ENCODE results near the gene RASA3.
"Not testable (repeated sequence)": the region's sequence is repeated elsewhere in the genome, so short reads cannot be mapped to it uniquely, and the experiment has no call there.

Gene RASA3

DNA sequence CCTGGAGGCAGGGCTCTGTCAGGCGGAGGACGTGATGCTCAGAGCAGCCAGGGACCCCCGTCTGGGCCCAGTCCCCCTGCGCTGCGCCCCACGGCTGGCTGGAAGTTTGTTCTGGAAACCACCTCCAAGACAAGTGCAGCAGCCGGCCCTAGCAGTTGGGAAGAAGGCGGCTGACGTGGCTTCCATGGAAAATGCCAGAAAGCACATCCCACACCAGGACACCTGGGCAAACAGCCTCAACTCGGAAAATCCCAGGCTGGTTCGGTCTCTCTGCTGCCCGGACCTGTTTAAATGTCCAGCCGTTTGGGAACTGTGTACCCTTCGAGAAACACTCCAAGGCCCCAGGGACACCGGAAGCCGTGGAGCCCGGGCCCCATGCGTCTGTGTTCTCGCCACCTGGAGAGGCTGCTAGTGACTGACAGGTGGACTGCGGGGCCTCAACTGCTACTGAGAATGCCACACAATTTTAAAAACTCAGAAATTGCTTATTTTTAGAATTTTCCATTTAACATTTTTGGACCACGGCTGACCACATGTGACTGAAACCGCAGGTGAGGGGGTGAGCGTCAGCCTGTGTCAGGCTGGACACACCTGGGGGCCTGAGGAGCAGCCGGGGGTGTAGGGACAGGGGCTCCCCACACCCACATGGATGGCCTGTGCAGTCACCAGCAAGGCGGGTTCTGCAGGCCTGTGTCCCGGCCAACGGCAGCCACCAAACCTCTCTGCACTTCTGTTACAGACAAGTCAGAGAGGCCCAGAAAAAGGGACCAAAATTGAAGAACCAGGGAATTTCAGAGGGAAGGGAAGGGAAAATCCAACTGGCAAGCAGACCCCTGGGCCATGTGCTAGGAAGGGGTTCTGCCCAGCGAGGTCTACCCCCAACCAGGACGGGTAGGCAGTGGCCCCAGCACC is 31.7 kb downstream of the RASA3 start:
- no peak for DNase-seq (ENCODE audit: low read depth)

DNA sequence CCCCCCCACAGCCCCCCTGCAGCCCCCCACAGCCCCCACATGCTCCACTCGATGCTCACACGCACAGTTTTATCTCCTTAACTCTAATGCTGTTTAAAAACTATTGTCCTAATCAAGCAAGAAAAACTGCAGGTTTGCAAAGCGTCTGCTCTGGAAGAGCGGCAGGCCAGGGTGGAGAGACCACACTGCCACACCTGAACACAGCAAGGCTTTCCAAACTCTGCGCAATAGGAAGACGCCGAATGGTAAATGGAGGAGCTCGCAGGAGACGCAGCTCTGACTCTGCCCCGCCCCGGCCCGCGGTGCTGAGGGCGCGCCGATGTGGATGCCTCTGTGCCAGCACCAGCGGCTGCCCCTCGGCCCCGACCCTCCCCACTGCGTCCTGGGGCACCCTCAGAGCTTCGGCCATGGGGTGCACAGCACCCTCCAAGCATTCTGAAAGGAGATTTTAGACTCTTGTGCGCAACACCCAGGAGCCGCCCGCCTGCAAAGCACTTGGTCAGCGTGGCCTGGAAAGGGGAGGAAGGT is 32.4 kb downstream of the RASA3 start:
- DNase-seq (ENCODE audit: low read depth): no peak

DNA sequence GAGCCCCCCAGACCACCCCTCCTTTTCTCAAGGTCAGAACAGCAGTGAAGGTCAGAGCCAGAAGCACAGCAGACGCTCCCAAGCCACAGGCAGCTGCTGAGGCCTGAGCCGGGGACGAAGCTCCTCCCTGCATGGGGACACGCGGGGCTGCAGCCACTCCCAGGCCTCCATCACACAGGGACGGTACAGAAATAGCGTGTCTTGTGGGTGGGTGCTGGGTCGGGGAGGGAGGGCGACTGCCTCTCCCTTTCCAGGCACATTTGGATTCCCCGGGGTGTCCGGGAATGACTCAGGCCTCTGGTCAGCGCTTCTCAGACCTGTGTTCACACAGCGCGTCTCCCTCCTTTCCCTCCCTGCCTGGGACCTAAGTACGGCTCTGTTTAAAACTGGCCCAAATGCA is 33.2 kb downstream of the RASA3 start:
- DNase-seq (ENCODE audit: low read depth): no peak

GRCh38 chr13:114098689-114099056 is 33.8 kb downstream of the RASA3 start:
- not testable (repeated sequence) for DNase-seq (ENCODE audit: low read depth)

GRCh38 chr13:114097893-114098688 is 34.3 kb downstream of the RASA3 start:
- DNase-seq (ENCODE audit: low read depth): no peak

GRCh38 chr13:114097212-114097892 is 35.1 kb downstream of the RASA3 start:
- no peak for DNase-seq (ENCODE audit: low read depth)

- no peak for DNase-seq (ENCODE audit: low read depth)
Measured at GRCh38 chr13:114096811-114097211, 35.6 kb downstream of the RASA3 start.

- no peak for DNase-seq (ENCODE audit: low read depth)
Measured at GRCh38 chr13:114096031-114096485, 36.4 kb downstream of the RASA3 start.

DNA sequence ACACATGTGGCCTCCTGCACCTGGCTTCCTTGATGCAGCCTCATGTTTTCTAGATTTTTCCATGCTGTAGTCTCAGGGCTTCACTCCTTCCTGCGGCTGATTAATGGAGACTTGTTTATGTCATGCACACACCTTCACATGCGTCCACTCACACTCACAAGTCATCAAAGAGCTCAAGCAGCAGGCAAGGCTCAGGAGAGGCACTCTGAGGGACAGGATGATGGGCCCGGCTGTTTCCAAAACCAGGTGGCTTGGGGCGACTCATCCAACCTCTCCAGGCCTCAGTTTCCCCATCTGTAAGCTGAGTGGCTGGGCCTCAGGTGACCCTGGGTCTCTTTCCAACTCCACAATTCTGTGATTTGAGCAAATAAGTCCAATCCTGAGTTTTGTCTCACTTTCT is 36.9 kb downstream of the RASA3 start:
- no peak for DNase-seq (ENCODE audit: low read depth)

DNA sequence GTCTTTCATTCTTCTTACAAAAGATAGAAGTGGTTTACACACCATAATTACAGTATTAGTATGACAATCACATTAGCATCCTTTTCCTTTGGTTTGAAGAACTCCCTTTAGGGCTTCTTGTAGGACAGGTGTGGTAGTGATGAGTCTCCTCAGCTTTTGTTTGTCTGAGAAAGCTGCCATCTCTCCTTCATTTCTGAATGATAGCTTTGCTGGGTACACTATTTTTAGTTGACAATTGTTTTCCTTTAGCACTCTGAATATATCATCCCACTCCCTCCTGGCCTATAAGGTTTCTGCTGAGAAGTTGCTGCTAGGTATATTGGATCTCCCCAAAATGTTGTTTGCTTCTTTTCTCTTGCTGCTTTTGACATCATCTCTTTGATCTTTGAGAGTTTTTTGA is 39.3 kb downstream of the RASA3 start:
- no peak for DNase-seq (ENCODE audit: low read depth)

DNA sequence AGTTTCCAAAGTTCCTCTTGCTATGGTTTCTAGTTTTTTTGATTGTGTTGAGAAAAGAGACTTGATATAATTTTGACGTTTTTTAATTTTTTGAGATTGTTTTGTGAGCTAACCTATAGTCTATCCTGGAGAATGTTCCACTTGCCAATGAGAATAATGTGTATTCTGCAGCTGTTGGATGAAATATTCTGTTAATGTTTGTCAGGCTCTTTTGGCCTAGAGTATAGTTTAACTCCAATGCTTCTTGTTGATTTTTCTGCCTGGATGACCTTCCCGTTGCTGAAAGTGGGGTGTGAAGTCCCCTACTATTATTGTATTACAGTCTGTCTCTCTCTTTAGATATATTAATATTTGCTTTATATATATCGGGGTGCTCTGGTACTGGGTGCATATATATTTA is 40.0 kb downstream of the RASA3 start:
- DNase-seq (ENCODE audit: low read depth): no peak

- no peak for DNase-seq (ENCODE audit: low read depth)
Measured at GRCh38 chr13:114090476-114090875, 41.9 kb downstream of the RASA3 start.

- no peak for DNase-seq (ENCODE audit: low read depth)
Measured at GRCh38 chr13:114089751-114090400, 42.5 kb downstream of the RASA3 start.

GRCh38 chr13:114089341-114089740 is 43.1 kb downstream of the RASA3 start:
- DNase-seq (ENCODE audit: low read depth): no peak

DNA sequence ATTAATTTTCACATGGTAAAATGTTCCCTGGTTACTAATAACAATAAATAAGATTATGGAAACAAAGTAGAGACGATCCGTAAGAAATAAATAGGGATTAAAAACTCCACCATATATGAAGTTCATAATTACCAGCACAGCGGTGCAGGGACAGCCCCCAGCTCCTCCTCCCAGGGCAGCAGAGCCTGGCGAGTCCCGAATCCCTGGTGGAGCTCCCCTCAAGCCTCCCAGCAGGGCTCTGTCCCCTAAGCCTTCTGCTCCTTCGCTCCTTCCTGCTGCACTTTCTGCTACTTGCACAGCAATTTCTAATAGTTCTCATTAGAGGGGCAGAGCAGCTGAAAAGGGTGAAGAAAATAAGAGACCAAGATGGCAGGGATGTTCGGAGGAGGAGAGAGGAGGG is 43.6 kb downstream of the RASA3 start:
- DNase-seq (ENCODE audit: low read depth): no peak

GRCh38 chr13:114088234-114088633 is 44.2 kb downstream of the RASA3 start:
- DNase-seq (ENCODE audit: low read depth): no peak

DNA sequence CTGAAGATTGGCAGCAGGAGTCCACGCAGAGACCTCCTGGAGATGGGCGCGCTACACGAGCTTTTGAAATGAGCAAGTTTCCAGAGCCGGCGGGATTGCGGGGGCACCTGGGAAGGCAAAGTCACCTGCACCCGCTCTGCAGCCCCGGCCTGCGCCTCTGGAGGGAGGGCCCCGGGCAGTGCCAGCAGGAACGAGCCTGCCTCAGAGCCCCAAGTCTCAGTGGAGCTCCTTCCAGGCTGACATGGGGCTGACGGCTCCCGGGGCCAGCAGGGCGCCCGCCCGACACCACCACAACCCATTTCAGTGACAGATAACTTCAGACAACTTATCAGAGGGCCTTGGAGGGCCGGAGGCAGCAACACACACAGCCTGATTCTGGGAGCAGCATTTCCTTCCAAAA is 45.0 kb downstream of the RASA3 start:
- no peak for DNase-seq (ENCODE audit: low read depth)

DNA sequence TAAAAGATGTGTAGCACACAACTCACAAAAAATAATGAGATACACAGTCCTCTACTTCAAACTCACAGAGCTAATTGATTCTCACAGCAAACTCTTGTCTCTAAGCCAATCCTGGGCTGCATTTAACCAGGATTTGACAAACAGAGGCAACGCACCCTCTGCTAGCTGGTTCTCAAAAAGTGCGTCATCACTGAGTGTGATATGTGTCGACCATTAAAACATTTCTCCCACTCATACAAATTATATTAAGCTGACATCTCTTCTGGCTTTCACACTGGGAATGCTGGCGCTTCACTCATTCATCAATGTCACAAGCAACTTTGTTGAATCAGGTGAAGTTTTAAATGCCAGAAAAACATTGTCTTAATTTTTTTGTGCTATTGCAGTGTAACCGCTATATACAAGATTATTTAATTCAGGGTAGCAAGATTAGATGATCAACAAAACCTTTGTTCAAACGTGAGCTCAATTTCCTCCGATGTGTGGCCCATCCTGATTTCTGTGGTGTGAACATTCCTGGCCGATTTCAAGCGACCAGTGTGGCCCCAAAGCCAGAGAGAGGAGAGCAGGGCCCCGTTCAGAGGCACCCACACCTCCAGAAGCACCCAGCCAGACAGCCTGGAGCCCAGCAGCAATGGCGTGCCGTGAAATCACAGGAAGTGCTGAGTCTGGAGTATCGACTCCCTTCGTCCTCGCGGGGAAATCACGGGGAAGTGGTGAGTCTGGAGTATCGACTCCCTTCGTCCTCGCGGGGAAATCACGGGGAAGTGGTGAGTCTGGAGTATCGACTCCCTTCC is 49.4 kb downstream of the RASA3 start:
- no peak for DNase-seq (ENCODE audit: low read depth)

DNA sequence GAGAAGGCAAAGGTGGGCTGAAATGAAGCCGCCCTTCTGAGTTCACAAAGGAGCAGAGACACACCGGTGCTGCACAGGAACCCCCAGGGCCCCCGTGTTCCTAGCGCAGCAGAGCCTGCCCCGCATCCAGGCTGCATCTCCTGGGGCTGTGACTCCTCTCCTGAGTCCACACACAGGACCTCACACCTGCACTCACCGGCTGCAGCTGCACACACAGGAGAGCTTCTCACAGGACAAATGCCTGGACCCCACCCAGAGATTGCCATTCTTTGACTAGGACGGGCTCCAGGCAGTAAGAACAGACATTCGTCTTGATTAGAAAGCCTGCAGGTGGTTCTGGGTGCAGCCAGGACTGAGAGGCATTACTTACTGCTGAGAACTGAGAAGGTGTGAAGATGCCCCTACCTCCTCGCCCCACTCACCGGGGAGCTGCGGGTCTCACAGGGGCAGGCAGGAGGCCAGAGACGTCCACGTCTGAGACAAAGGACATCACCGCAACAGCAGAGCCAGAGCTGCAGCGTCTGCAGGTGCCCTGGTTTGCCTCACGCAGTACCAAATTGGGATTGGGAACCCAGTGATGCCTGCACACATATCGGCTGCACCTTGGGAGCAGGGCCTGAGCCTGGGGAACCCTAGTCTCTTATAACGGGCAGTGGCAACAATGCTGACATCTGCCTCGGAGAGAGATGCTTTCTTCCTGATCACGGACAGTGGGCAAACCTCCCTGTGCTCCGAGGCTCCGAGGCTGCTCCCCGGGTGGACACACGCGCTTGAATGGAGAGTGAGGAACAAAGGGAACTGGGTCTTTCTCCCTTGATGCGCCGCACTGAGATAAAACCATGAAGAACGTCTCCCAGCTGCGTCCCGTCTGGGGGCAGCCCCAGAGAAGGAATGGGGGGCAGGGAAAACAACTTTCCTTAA is 50.4 kb downstream of the RASA3 start:
- no peak for DNase-seq (ENCODE audit: low read depth)
